ENCODE measurements around the gene MGAT4B. TPM values are rescaled to one million over a fixed set of nuclear protein-coding genes. Genes with fewer than 3 reads are reported as not detected.

MGAT4B gene
- total and polyA plus RNA-seq, 4 donors: 42.0 to 156 (median 83.7) TPM

GRCh38 chr5:179805529-179806249 is 977 bp downstream of the MGAT4B start:
- H3K4me1 ChIP-seq (ENCODE audit: control insufficient read depth in 4 of 4, insufficient read depth in 4 of 4, low read length in 3 of 4): peaks cover 19 to 41% (median 32%) of the 10 kb centered on the region in 4 donors
- H3K27ac ChIP-seq (ENCODE audit: low read depth in 1 of 2, low read length in 2 of 2): peak overlapping the region; percentile 78 to 89
- DNase-seq (ENCODE audit: low spot score): no peak
- peak overlapping the region; percentile 70 to 79 for H3K9ac ChIP-seq (ENCODE audit: low read depth in 1 of 2, low read length in 2 of 2)
- no peaks in the 10 kb centered on the region for H3K27me3 ChIP-seq (ENCODE audit: control insufficient read depth in 4 of 4, insufficient read depth in 4 of 4, low read length in 3 of 4)
- 2% methylated on average over 65 of the region's 65 CpGs for WGBS
- TF ChIP-seq HNF4A (conservative IDR thresholded peaks at IDR 0.05) (no peak), NR2F2 (IDR thresholded peaks at IDR 0.05) (no peak), EGR1 (IDR thresholded peaks at IDR 0.05; ENCODE audit: low read depth in 2 of 2) (no peak), HNF4G (IDR thresholded peaks at IDR 0.05) (no peak), ATF3 (IDR thresholded peaks at IDR 0.05) (no peak), FOXA2 (IDR thresholded peaks at IDR 0.05) (no peak), ZBTB33 (IDR thresholded peaks at IDR 0.05) (no peak)
- peaks cover 2 to 8% (median 3%) of the 10 kb centered on the region in 4 donors for H3K36me3 ChIP-seq (ENCODE audit: control insufficient read depth in 4 of 4, insufficient read depth in 3 of 4, low read depth in 1 of 4, low read length in 3 of 4)
- no peaks in the 10 kb centered on the region for H3K9me3 ChIP-seq (ENCODE audit: control insufficient read depth in 4 of 4, low read length in 3 of 4)
- peak overlapping the region; percentile 72 to 98 (median 79) for H3K4me3 ChIP-seq (ENCODE audit: low read depth in 1 of 3, low read length in 3 of 3)

- no peaks in the 10 kb centered on the region for H3K9me3 ChIP-seq (ENCODE audit: control insufficient read depth in 4 of 4, low read length in 3 of 4)
- H3K4me1 ChIP-seq (ENCODE audit: control insufficient read depth in 4 of 4, insufficient read depth in 4 of 4, low read length in 3 of 4): peaks cover 19 to 41% (median 32%) of the 10 kb centered on the region in 4 donors
- H3K36me3 ChIP-seq (ENCODE audit: control insufficient read depth in 4 of 4, insufficient read depth in 3 of 4, low read depth in 1 of 4, low read length in 3 of 4): peaks cover 2 to 10% (median 4%) of the 10 kb centered on the region in 4 donors
- peak; percentile 69 for TF ChIP-seq REST (IDR thresholded peaks at IDR 0.05)
- TF ChIP-seq YY1 (IDR thresholded peaks at IDR 0.05): peak; percentile 94
- no peak for TF ChIP-seq NR2F2 (IDR thresholded peaks at IDR 0.05)
- TF ChIP-seq ATF3 (IDR thresholded peaks at IDR 0.05): no peak
- no peak for TF ChIP-seq TAF1 (conservative IDR thresholded peaks at IDR 0.05)
- peak; percentile 39 for TF ChIP-seq HNF4G (IDR thresholded peaks at IDR 0.05)
- no peak for TF ChIP-seq EGR1 (IDR thresholded peaks at IDR 0.05; ENCODE audit: low read depth in 2 of 2)
- TF ChIP-seq, protein P1, sequence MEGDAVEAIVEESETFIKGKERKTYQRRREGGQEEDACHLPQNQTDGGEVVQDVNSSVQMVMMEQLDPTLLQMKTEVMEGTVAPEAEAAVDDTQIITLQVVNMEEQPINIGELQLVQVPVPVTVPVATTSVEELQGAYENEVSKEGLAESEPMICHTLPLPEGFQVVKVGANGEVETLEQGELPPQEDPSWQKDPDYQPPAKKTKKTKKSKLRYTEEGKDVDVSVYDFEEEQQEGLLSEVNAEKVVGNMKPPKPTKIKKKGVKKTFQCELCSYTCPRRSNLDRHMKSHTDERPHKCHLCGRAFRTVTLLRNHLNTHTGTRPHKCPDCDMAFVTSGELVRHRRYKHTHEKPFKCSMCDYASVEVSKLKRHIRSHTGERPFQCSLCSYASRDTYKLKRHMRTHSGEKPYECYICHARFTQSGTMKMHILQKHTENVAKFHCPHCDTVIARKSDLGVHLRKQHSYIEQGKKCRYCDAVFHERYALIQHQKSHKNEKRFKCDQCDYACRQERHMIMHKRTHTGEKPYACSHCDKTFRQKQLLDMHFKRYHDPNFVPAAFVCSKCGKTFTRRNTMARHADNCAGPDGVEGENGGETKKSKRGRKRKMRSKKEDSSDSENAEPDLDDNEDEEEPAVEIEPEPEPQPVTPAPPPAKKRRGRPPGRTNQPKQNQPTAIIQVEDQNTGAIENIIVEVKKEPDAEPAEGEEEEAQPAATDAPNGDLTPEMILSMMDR (IDR thresholded peaks at IDR 0.05; ENCODE audit: low read depth, low read length, missing input control): no peak
- peak; percentile 70 for TF ChIP-seq SP1 (IDR thresholded peaks at IDR 0.05)
- peak in 1 of 2 donors; percentile 14 for TF ChIP-seq JUND (IDR thresholded peaks at IDR 0.05)
- TF ChIP-seq RXRA (IDR thresholded peaks at IDR 0.05): peak; percentile 75 to 87
- TF ChIP-seq FOXA2 (IDR thresholded peaks at IDR 0.05): no peak
- TF ChIP-seq GABPA (IDR thresholded peaks at IDR 0.05 in 1 of 2, conservative IDR thresholded peaks at IDR 0.05 in 1 of 2): no peak
- peak in 1 of 2 donors; percentile 17 for TF ChIP-seq RAD21 (IDR thresholded peaks at IDR 0.05)
- TF ChIP-seq, protein P2, sequence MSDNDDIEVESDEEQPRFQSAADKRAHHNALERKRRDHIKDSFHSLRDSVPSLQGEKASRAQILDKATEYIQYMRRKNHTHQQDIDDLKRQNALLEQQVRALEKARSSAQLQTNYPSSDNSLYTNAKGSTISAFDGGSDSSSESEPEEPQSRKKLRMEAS (IDR thresholded peaks at IDR 0.05): peak; percentile 78
- no peak for TF ChIP-seq ZBTB33 (IDR thresholded peaks at IDR 0.05)
- peak; percentile 84 to 85 for TF ChIP-seq HNF4A (conservative IDR thresholded peaks at IDR 0.05)
- no peak for TF ChIP-seq FOXA1 (IDR thresholded peaks at IDR 0.05)
- no peak for DNase-seq (ENCODE audit: low spot score)
- peak overlapping the region; percentile 70 to 79 for H3K9ac ChIP-seq (ENCODE audit: low read depth in 1 of 2, low read length in 2 of 2)
- H3K27ac ChIP-seq (ENCODE audit: low read depth in 1 of 2, low read length in 2 of 2): peak overlapping the region; percentile 78 to 89
- H3K27me3 ChIP-seq (ENCODE audit: control insufficient read depth in 4 of 4, insufficient read depth in 4 of 4, low read length in 3 of 4): no peaks in the 10 kb centered on the region
- peak overlapping the region; percentile 72 to 98 (median 79) for H3K4me3 ChIP-seq (ENCODE audit: low read depth in 1 of 3, low read length in 3 of 3)
- 20% methylated on average over 9 of the region's 9 CpGs for WGBS
These were observed 1.6 kb downstream of the MGAT4B start for GRCh38 chr5:179805070-179805528.
